ENCODE measurements around the gene USH2A. TPM values are rescaled to one million over a fixed set of nuclear protein-coding genes. Genes with fewer than 3 reads are reported as not detected.

USH2A gene, protein sequence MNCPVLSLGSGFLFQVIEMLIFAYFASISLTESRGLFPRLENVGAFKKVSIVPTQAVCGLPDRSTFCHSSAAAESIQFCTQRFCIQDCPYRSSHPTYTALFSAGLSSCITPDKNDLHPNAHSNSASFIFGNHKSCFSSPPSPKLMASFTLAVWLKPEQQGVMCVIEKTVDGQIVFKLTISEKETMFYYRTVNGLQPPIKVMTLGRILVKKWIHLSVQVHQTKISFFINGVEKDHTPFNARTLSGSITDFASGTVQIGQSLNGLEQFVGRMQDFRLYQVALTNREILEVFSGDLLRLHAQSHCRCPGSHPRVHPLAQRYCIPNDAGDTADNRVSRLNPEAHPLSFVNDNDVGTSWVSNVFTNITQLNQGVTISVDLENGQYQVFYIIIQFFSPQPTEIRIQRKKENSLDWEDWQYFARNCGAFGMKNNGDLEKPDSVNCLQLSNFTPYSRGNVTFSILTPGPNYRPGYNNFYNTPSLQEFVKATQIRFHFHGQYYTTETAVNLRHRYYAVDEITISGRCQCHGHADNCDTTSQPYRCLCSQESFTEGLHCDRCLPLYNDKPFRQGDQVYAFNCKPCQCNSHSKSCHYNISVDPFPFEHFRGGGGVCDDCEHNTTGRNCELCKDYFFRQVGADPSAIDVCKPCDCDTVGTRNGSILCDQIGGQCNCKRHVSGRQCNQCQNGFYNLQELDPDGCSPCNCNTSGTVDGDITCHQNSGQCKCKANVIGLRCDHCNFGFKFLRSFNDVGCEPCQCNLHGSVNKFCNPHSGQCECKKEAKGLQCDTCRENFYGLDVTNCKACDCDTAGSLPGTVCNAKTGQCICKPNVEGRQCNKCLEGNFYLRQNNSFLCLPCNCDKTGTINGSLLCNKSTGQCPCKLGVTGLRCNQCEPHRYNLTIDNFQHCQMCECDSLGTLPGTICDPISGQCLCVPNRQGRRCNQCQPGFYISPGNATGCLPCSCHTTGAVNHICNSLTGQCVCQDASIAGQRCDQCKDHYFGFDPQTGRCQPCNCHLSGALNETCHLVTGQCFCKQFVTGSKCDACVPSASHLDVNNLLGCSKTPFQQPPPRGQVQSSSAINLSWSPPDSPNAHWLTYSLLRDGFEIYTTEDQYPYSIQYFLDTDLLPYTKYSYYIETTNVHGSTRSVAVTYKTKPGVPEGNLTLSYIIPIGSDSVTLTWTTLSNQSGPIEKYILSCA (N-terminal part only)
- 0.40 TPM for total RNA-seq
- under 1 TPM; 0.06 to 0.12 (median 0.09) TPM for polyA plus RNA-seq (ENCODE audit: insufficient read depth in 1 of 8, insufficient read length in 8 of 8, low replicate concordance in 1 of 8)
- long read RNA-seq, donor 1, result 0 reads
- long read RNA-seq, donor 2, result 0 reads
- long read RNA-seq, donor 3, result 0 reads
- long read RNA-seq, donor 4, result 0 reads
- long read RNA-seq, donor 5, result 0 reads
- long read RNA-seq, donor 6, result 0 reads
- long read RNA-seq, donor 7, result 0 reads
- long read RNA-seq, donor 8, result 0 reads
- long read RNA-seq, donor 9, result 0 reads
- long read RNA-seq, donor 10, result 0 reads
- long read RNA-seq, donor 11, result 0 reads

- Histone ChIP-seq H3K9me3 (replicated peaks; ENCODE audit: control insufficient read depth, low read depth, low read length) (no peaks in the 10 kb centered on the region), H3K27ac (ENCODE audit: low read length) (no peak within 1 kb of the TSS), H3K36me3 (ENCODE audit: control insufficient read depth, insufficient read depth, low read length) (no peaks in the 10 kb centered on the region), H3K27me3 (ENCODE audit: control insufficient read depth, insufficient read depth, low read length) (no peaks in the 10 kb centered on the region), H3K4me3 (ENCODE audit: low read length) (no peak within 1 kb of the TSS), H3K4me1 (ENCODE audit: control insufficient read depth, insufficient read depth, low read length) (no peaks in the 10 kb centered on the region)
- 59% methylated on average over 2 of the region's 5 CpGs for WGBS (ENCODE audit: insufficient coverage)
- DNase-seq, result no peak
Observed at GRCh38 chr1:216422821-216423520, at the start of gene USH2A. Gene USH2A (minus strand): TSS chr1:216423448. CDS start chr1:216422336, 1,112 bp downstream.

GRCh38 chr1:216466162-216466801 is 43.0 kb upstream of the USH2A start:
- no peak overlapping the region for H3K27ac ChIP-seq (ENCODE audit: low read length)
- no CpG with 5 or more reads among the region's 3 CpGs for WGBS (ENCODE audit: insufficient coverage)
- no peaks in the 10 kb centered on the region for H3K27me3 ChIP-seq (ENCODE audit: control insufficient read depth, insufficient read depth, low read length)
- H3K9me3 ChIP-seq (replicated peaks; ENCODE audit: control insufficient read depth, low read depth, low read length), result no peaks in the 10 kb centered on the region
- H3K4me1 ChIP-seq (ENCODE audit: control insufficient read depth, insufficient read depth, low read length), result no peaks in the 10 kb centered on the region
- DNase-seq, result no peak
- H3K36me3 ChIP-seq (ENCODE audit: control insufficient read depth, insufficient read depth, low read length), result no peaks in the 10 kb centered on the region
- H3K4me3 ChIP-seq (ENCODE audit: low read length), result no peak overlapping the region

DNA sequence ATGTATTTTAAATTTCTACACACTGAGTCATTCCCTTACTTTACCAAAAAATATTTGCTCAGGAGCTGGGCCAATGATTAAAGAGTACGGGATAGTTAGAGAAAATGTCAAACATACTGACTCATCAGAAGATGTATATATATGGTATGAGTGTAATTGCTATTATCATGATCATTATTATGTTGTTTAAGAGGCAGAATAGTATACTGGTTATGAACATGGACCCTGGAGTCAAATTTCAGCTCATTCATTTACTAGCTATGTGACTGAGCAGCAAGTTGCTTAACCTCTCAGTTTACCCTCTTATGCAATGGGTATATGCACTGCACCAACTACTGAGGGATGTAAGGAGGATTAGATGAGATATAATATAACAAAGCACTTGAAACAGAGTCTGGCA is 41.2 kb upstream of the USH2A start:
- no CpG with 5 or more reads among the region's 1 CpG for WGBS (ENCODE audit: insufficient coverage)
- no peaks in the 10 kb centered on the region for H3K27me3 ChIP-seq (ENCODE audit: control insufficient read depth, insufficient read depth, low read length)
- no peak for DNase-seq
- no peaks in the 10 kb centered on the region for H3K9me3 ChIP-seq (replicated peaks; ENCODE audit: control insufficient read depth, low read depth, low read length)
- H3K27ac ChIP-seq (ENCODE audit: low read length), result no peak overlapping the region
- H3K4me1 ChIP-seq (ENCODE audit: control insufficient read depth, insufficient read depth, low read length), result no peaks in the 10 kb centered on the region
- no peaks in the 10 kb centered on the region for H3K36me3 ChIP-seq (ENCODE audit: control insufficient read depth, insufficient read depth, low read length)
- H3K4me3 ChIP-seq (ENCODE audit: low read length), result no peak overlapping the region

GRCh38 chr1:216462066-216462775 is 39.0 kb upstream of the USH2A start:
- no peaks in the 10 kb centered on the region for H3K4me1 ChIP-seq (ENCODE audit: control insufficient read depth, insufficient read depth, low read length)
- H3K4me3 ChIP-seq (ENCODE audit: low read length), result no peak overlapping the region
- no peaks in the 10 kb centered on the region for H3K27me3 ChIP-seq (ENCODE audit: control insufficient read depth, insufficient read depth, low read length)
- no CpG with 5 or more reads among the region's 3 CpGs for WGBS (ENCODE audit: insufficient coverage)
- H3K27ac ChIP-seq (ENCODE audit: low read length), result no peak overlapping the region
- no peaks in the 10 kb centered on the region for H3K36me3 ChIP-seq (ENCODE audit: control insufficient read depth, insufficient read depth, low read length)
- no peak for DNase-seq
- H3K9me3 ChIP-seq (replicated peaks; ENCODE audit: control insufficient read depth, low read depth, low read length), result no peaks in the 10 kb centered on the region

DNA sequence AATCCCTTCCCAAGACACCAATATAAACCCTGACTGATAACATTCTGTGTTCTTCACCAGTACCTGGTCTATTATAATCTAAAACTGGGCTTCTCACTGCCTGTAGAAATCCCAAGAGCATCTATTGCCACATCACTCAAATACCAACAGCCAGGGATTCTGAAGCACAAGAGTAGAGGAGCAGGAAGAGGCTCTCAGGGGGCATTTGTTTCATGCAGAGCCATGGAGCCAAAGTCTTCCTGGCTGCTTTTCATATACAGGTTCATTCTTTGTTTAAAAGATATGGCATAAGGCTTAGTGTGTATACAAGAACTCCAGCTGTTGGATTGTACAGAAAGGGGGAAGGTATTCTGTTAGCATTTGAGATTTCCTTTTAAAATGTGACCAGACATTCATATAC is 38.2 kb upstream of the USH2A start:
- Histone ChIP-seq H3K27ac (ENCODE audit: low read length) (no peak overlapping the region), H3K27me3 (ENCODE audit: control insufficient read depth, insufficient read depth, low read length) (no peaks in the 10 kb centered on the region), H3K9me3 (replicated peaks; ENCODE audit: control insufficient read depth, low read depth, low read length) (no peaks in the 10 kb centered on the region), H3K4me1 (ENCODE audit: control insufficient read depth, insufficient read depth, low read length) (no peaks in the 10 kb centered on the region), H3K4me3 (ENCODE audit: low read length) (no peak overlapping the region), H3K36me3 (ENCODE audit: control insufficient read depth, insufficient read depth, low read length) (no peaks in the 10 kb centered on the region)
- no peak for DNase-seq

DNA sequence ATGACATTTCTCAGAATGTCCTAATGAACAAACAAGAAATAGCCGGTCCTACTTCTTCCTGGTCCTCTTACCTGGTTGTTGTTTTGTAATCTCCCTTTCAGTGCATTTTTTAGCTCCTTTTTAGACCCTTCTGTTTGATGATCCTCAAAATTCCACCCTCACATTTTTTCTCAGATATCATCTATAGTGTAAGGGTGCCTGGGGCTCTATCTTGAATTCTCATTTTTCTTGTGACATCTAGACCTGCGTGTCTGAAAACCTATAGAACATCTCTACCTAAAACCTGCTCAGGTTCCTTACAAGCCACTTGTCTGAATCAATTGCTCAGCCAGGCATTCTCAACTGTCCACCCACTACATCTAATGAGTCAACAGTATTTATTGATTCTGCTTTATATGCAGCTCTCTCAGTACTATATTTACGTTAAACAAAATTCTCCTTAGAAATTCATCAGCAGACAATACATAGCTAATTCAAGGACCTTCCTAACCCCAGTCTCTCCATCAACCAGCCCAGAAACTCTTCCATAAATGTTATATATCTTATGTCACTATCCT is 36.5 kb upstream of the USH2A start:
- Histone ChIP-seq H3K27me3 (ENCODE audit: control insufficient read depth, insufficient read depth, low read length) (no peaks in the 10 kb centered on the region), H3K9me3 (replicated peaks; ENCODE audit: control insufficient read depth, low read depth, low read length) (no peaks in the 10 kb centered on the region), H3K4me1 (ENCODE audit: control insufficient read depth, insufficient read depth, low read length) (no peaks in the 10 kb centered on the region), H3K4me3 (ENCODE audit: low read length) (no peak overlapping the region), H3K27ac (ENCODE audit: low read length) (no peak overlapping the region), H3K36me3 (ENCODE audit: control insufficient read depth, insufficient read depth, low read length) (no peaks in the 10 kb centered on the region)
- WGBS (ENCODE audit: insufficient coverage), result 93% methylated on average over 3 of the region's 3 CpGs
- DNase-seq, result no peak

GRCh38 chr1:216458812-216459211 is 35.6 kb upstream of the USH2A start:
- Histone ChIP-seq H3K4me1 (ENCODE audit: control insufficient read depth, insufficient read depth, low read length) (no peaks in the 10 kb centered on the region), H3K27me3 (ENCODE audit: control insufficient read depth, insufficient read depth, low read length) (no peaks in the 10 kb centered on the region), H3K9me3 (replicated peaks; ENCODE audit: control insufficient read depth, low read depth, low read length) (no peaks in the 10 kb centered on the region), H3K27ac (ENCODE audit: low read length) (no peak overlapping the region), H3K36me3 (ENCODE audit: control insufficient read depth, insufficient read depth, low read length) (no peaks in the 10 kb centered on the region), H3K4me3 (ENCODE audit: low read length) (no peak overlapping the region)
- no peak for DNase-seq

- Histone ChIP-seq H3K4me1 (ENCODE audit: control insufficient read depth, insufficient read depth, low read length) (no peaks in the 10 kb centered on the region), H3K4me3 (ENCODE audit: low read length) (no peak overlapping the region), H3K9me3 (replicated peaks; ENCODE audit: control insufficient read depth, low read depth, low read length) (no peaks in the 10 kb centered on the region)
Observed at GRCh38 chr1:216457356-216457755, 34.1 kb upstream of the USH2A start.

More at GRCh38 chr1:216457356-216457755, 34.1 kb upstream of the USH2A start:
- H3K36me3 ChIP-seq (ENCODE audit: control insufficient read depth, insufficient read depth, low read length), result no peaks in the 10 kb centered on the region
- H3K27ac ChIP-seq (ENCODE audit: low read length), result no peak overlapping the region
- no peaks in the 10 kb centered on the region for H3K27me3 ChIP-seq (ENCODE audit: control insufficient read depth, insufficient read depth, low read length)
- no peak for DNase-seq
